Chondrocyte (in vitro differentiated cells): ENCODE data around the gene MOCOS. TPM values are rescaled to one million over a fixed set of nuclear protein-coding genes. Genes with fewer than 3 reads are reported as not detected.

Source experiments
- DNase-seq: peaks from one replicate; pipeline ENCODE4 v3.0.0; 2021; ENCODE audit warnings: mixed read lengths, low spot score
- H3K27ac Mint-ChIP-seq: one replicate; pipeline ENCODE4 v1.8.0; 2021; ENCODE audit warnings: mild to moderate bottlenecking, moderate library complexity, mixed read lengths; ENCODE audit not compliant: unreplicated experiment
- H3K27me3 Mint-ChIP-seq: 2 replicates; pipeline ENCODE4 v1.8.0; 2021; ENCODE audit warnings: low read depth, mixed read lengths
- H3K36me3 Mint-ChIP-seq: 2 replicates; pipeline ENCODE4 v1.8.0; 2021; ENCODE audit warnings: low read depth, mixed read lengths
- H3K4me1 Mint-ChIP-seq: 2 replicates; pipeline ENCODE4 v1.8.0; 2021; ENCODE audit warnings: low read depth, mild to moderate bottlenecking, mixed read lengths
- H3K4me3 Mint-ChIP-seq: one replicate; pipeline ENCODE4 v1.8.0; 2021; ENCODE audit warnings: mild to moderate bottlenecking, moderate library complexity, mixed read lengths; ENCODE audit not compliant: unreplicated experiment
- H3K9me3 Mint-ChIP-seq: 2 replicates; pipeline ENCODE4 v1.8.0; 2021; ENCODE audit warnings: low read depth, mixed read lengths
- total RNA-seq: library from RNA; stranded (reverse); gene quantifications from 3 replicates; pipeline ENCODE4 v1.2.1, GENCODE V29; 2021
- TF ChIP-seq, protein P1 (sequence below): fragments of 200-600 bp; sonication (generic); IDR thresholded peaks from 2 replicates; pipeline ENCODE4 v1.5.0; 2021; ENCODE audit warnings: antibody characterized with exemption, mild to moderate bottlenecking, moderate library complexity

Gene MOCOS
- total RNA-seq, 1 donor from 2014 or later, result 13.2 TPM

DNA sequence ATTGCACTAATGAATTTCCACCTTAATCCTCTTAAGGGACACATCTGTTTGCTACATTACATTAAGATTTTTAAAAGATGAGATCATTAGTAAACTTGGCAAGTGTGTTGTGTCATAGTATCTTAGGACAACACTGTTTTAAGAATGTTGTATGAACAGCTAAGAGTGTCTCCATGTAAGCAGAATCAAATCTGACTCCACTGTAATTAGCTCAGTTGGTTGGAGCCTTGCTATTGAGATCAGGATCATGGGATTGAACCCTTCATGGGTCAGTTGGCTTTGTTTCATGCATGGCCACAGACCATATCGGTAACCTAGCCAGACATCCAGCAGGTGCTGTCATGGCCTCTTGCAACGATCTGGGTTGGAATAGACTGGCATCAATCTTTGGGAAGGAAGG is 115.4 kb downstream of the MOCOS start:
- peaks cover 24% of the 10 kb centered on the region for H3K27me3 Mint-ChIP-seq
- DNase-seq, result no peak
- H3K36me3 Mint-ChIP-seq, result peaks cover 2% of the 10 kb centered on the region
- H3K4me1 Mint-ChIP-seq, result peaks cover 5% of the 10 kb centered on the region
- H3K4me3 Mint-ChIP-seq, result no peak overlapping the region
- no peaks in the 10 kb centered on the region for H3K9me3 Mint-ChIP-seq
- TF ChIP-seq, protein P1, sequence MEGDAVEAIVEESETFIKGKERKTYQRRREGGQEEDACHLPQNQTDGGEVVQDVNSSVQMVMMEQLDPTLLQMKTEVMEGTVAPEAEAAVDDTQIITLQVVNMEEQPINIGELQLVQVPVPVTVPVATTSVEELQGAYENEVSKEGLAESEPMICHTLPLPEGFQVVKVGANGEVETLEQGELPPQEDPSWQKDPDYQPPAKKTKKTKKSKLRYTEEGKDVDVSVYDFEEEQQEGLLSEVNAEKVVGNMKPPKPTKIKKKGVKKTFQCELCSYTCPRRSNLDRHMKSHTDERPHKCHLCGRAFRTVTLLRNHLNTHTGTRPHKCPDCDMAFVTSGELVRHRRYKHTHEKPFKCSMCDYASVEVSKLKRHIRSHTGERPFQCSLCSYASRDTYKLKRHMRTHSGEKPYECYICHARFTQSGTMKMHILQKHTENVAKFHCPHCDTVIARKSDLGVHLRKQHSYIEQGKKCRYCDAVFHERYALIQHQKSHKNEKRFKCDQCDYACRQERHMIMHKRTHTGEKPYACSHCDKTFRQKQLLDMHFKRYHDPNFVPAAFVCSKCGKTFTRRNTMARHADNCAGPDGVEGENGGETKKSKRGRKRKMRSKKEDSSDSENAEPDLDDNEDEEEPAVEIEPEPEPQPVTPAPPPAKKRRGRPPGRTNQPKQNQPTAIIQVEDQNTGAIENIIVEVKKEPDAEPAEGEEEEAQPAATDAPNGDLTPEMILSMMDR, result no peak
- H3K27ac Mint-ChIP-seq, result no peak overlapping the region

DNA sequence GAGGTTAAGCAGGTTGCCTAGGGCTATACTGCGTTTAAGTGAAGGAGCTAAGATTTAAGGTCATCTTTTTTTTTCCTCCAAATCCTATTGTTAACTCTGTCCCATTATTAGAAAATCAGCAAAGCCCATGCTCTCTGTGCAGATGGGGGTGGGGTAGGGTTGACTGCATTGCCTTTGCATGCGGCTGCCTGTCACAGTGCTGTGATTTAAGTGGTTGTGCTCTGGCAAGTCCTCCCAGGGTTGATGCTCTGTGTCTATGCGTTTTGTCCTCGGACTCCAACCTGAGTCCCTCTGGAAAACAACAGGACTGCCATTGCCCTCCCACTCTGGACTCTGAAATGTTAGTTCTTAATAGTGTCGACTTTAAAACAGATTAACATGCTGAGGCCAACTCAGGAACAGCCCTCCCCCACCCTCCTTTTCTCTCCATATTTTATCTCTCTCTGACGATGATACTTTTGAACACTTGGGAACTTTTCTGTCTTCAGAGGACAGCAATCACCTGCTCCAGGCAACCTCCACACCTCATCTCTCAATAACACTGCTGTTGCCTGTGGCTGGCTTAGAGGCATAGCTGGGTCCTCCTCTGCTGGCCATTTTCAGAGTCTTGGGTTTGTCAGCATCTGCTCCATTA is 116.0 kb downstream of the MOCOS start:
- H3K36me3 Mint-ChIP-seq, result peaks cover 2% of the 10 kb centered on the region
- H3K4me1 Mint-ChIP-seq, result peaks cover 5% of the 10 kb centered on the region
- no peaks in the 10 kb centered on the region for H3K9me3 Mint-ChIP-seq
- H3K27me3 Mint-ChIP-seq, result peaks cover 24% of the 10 kb centered on the region
- H3K27ac Mint-ChIP-seq, result no peak overlapping the region
- TF ChIP-seq, protein P1, result no peak
- H3K4me3 Mint-ChIP-seq, result no peak overlapping the region
- DNase-seq, result no peak

DNA sequence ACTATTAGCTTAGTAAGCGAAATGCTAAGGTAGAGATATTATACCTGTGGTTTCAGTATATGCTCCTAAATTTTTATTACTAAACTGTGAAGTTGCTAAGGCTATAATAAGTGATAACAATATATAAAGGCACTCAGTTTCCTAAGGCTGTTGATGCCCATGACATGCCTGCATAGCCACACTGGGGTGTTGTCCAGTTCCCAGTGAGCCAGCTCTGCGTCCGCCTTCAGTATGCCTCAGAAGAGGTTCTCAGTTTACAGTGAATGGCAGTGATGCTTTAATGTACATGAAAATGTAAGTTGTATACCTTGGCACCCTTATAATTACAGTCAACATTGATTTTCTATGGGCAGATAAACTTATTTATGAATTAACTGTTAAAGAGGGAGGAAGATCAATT is 117.4 kb downstream of the MOCOS start:
- Mint-ChIP-seq H3K9me3 (no peaks in the 10 kb centered on the region), H3K36me3 (peaks cover 2% of the 10 kb centered on the region), H3K4me1 (peaks cover 10% of the 10 kb centered on the region), H3K4me3 (no peak overlapping the region), H3K27me3 (peaks cover 22% of the 10 kb centered on the region), H3K27ac (no peak overlapping the region)
- TF ChIP-seq, protein P1, result no peak
- DNase-seq, result no peak

DNA sequence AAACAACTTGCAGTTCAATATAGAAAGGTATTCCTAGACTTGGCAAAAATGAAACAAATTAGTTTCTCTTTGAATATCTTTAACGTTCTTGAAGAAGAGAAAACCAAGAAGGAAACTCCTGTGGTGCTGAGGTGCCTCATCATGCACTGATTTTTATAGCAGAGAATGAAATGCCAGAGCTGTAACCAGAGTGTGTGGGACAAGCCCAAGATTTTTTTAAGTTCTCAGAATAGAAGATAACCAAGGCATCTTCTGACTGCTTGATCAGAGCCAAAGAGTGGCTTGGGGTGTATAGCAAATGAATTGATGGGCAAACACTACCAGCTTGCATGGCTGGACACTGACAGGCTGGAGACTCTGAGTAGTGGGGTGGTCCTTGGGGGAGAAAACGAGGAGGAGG is 118.1 kb downstream of the MOCOS start:
- TF ChIP-seq, protein P1, result no peak
- no peak for DNase-seq
- peaks cover 21% of the 10 kb centered on the region for H3K27me3 Mint-ChIP-seq

DNA sequence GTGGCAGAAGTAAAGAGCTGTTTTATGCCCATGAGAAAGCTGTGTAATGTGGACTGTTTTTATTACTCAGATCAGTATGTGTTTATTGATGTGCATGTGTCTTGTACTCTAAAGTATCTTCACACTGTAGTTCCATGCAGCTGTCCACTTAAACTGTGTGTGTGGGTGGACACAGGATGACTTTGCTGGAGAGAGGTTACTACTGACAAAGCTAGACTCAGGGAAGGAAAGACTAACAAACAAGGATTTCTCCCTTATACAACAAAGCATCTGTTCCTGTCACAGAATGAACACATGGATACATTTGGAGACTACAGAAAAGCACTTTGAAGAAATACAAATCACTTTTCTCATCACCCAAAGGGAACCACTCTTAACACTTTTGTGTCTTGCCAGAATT is 120.2 kb downstream of the MOCOS start:
- Mint-ChIP-seq H3K4me1 (peaks cover 22% of the 10 kb centered on the region), H3K4me3 (no peak overlapping the region), H3K27ac (no peak overlapping the region), H3K27me3 (peaks cover 19% of the 10 kb centered on the region), H3K9me3 (no peaks in the 10 kb centered on the region), H3K36me3 (peaks cover 3% of the 10 kb centered on the region)
- TF ChIP-seq, protein P1, result no peak
- no peak for DNase-seq

More for the DNA sequence above, 118.1 kb downstream of the MOCOS start:
- H3K4me1 Mint-ChIP-seq, result peaks cover 17% of the 10 kb centered on the region
- H3K36me3 Mint-ChIP-seq, result peaks cover 2% of the 10 kb centered on the region
- no peak overlapping the region for H3K4me3 Mint-ChIP-seq
- no peaks in the 10 kb centered on the region for H3K9me3 Mint-ChIP-seq
- H3K27ac Mint-ChIP-seq, result no peak overlapping the region
